NCI-H2196 (cell line): Measurements from ENCODE around the gene GSTP1.
"Not testable (repeated sequence)": the region's sequence is repeated elsewhere in the genome, so short reads cannot be mapped to it uniquely, and the experiment has no call there.

ENCODE experiments used
- DNase-seq: peaks from one replicate; lab custom pipeline; 2025; ENCODE audit not compliant: unreplicated experiment; lab: John Stamatoyannopoulos, UW

The GSTP1 gene

DNA sequence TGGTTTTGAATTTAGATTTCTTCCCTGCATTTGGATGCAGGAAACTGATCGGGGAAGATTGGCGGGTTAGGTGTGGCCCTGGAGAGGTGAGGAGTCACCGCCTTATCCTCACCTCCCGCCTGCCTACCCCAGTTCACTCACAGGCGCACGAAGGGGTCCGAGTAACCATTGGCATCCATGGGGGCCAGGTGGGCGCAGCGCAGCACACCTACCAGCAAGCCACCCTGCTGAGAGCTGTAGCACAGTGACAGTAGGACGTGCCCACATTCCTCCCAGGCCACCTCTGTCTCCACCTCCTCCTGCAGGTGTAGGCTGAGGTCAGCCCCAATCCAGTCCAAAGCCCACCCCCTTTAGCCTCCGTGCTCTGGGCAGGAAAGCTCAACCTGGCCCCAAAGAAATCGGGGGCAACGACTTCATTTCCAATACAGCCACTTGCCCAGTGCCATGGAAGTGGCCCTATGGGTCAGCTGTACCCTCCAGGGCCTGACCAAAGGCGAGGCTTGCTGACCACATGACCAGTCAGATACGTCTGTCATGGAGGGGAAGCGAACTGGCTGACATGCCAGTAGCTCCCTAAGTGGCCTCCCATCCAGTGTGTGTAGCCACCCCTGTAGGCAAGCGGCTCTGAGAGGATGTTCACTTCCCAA lies 29.8 kb downstream of the GSTP1 start:
- no peak for DNase-seq

DNA sequence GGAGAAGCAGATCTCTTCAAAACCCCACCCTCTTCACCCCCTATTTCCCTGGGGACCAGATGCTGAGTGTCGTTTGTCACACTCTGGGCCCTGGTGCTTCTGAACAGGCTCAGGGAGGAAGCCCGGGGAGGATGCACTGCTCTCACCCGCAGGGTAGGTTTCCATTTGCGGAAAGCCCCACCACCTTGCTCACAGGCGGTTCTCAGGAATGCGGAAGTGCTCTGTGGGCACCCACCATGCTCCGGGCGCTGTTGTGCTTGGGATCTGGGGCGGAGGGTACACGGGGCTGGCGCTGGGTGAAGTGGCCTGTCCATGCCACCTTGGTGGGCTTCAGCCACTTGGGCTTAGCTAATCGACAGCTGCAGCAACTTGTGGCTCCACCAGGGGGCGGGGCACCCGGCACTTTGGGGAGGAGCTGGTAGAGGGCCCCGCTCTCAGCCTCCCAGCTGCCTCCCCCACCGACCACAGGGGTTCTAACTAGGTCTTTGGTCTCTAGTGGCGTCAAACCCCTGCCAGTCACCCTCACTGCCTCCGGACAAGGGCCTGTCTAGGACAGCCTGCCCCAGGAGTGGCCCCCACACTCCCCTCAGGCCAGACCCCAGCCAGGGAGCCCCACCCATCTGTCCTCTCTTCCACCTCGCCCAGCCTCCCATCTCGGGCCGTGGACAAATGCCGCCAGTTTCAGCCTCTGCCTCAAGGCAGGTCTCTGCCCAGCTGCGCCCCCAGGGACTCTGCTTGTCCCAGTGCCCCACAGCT lies 30.5 kb downstream of the GSTP1 start:
- DNase-seq: peak; percentile 23

DNA sequence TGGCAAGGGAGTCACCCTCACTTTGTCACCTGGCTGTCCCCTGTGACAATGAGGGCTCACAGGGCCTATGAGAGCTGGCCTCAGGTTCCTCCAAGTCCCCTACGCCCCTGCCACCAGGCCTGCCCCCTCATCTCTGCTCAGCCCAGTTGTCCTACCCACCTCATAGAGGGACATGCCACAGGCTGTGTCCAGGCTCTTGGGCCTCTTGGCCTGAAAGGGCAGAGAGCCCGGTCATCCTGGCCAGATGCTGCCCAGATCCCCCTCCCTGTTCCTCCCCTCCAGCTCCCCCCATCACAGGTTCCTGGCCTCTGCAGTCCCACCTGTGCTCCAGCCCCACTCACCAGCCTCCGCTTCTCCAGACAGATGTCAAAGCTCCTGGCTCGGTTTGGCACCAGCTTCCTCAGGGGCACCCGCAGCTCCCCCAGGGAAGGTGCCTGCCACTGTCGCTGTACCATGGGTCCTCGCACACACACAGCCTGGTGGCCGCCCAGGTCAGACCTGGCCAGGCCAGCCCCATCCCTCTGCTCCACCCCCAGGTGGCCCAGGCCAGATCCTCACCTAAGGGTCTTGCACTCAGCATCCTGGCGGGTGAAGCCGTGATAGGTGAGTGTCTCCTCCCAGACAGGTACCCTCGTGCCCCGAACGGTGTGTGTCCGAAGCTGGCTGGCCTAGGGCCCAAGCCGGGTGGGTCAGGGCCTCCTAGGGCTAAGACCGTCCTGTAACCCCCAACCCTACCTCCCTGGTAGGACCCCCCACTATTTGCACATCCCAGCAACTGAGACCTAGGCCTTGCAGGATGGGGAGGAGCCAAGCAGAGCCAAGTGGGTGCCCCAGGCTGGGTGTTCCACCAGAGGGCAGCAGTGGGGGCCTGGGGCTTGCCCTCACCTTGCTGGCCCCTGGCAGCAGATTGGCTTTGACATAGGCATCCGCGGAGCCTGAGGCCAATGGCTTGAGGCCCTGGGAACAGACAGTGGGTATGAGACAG lies 31.4 kb downstream of the GSTP1 start:
- peak; percentile 52 for DNase-seq

GRCh38 chr11:67615728-67616430 lies 32.3 kb downstream of the GSTP1 start:
- DNase-seq: no peak

DNA sequence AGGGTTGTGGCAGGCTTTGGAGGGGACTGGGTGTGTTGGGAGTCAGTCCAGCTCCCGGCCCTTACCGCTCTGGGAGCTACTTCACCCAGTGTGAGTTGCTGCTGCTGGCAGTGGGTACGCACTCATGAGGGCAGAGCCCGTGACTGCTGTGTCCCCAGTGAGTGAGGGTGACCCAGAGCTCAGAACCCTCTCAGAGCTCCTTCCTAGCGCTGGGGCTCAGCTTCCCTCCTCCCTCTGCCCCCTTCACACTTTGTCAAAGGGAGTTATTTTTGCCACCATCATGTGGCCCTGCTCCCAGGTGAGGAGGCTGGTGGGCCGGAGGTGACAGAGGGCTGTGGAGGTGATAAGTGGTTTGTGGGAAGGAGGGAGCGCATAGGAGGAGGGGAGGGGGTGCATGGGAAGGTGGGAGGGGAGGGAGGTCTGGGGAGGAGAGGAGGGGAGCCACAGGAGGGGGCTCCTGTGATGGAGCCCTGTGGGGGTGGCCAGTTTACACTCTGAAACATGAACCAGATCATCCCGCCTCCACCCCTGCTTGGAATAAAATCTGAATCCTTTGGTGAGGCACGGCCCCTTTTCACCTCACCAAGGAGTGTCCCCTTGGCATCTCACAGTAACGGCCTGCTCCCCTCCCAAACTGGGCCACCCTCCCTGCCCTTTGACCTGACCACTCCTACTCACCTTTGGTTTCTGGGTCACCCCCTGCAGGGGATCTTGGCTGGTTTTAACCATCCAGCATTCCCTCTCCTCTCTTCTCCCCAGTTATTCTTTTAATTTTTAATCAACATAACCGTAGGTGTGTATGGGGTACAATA lies 33.0 kb downstream of the GSTP1 start:
- DNase-seq: no peak

DNA sequence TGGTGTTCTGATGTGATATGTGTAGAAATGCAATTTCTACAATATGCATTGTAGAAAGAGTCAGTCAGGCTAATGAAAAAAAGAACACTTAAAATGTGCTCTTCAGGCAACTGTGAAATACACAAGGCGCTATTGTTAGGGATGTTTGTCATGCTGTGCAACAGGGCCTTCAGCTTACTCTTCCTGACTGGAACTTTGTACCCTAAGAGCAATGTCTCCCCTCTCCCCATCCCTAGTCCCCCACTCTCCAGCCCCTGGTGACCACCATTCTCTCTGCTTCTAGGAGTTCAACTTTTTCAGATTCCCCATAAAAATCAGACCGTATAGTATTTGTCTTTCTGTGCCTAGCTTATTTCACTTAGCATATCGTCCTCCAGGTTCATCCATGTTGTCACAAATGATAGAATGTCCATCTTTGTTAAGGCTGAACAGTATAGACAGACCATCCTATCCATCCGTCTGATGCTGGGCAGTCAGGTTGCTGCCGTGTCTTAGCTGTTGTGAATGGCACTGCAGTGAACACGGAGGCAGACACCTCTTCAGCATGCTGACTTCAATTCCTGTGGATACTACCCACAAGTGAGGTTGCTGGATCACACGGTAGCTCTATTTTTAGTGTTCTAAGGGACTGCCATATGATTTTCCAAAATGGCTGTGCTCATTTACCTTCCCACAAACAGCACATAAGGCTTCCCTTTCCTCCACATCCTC lies 33.8 kb downstream of the GSTP1 start:
- no peak for DNase-seq

- not testable (repeated sequence) for DNase-seq
Observed at GRCh38 chr11:67618901-67619659, 35.5 kb downstream of the GSTP1 start.

- not testable (repeated sequence) for DNase-seq
Observed at GRCh38 chr11:67619683-67620618, 36.3 kb downstream of the GSTP1 start.

- not testable (repeated sequence) for DNase-seq
Observed at GRCh38 chr11:67620621-67621020, 37.0 kb downstream of the GSTP1 start.

GRCh38 chr11:67621928-67622327 lies 38.3 kb downstream of the GSTP1 start:
- DNase-seq: not testable (repeated sequence)

DNA sequence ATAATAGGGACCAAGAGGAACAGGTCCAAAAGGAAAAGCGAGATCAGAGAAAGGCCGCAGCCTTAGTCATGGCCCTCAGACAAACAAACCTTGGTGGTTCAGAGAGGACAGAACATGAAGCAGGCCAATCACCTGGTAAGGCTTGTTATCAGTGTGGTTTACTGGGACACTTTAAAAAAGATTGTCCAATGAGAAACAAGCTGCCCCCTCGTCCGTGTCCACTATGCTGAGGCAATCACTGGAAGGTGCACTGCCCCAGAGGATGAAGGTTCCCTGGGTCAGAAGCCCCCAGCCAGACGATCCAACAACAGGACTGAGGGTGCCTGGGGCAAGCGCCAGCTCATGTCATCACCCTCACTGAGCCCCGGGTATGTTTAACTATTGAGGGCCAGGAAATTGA lies 39.3 kb downstream of the GSTP1 start:
- DNase-seq: not testable (repeated sequence)

DNA sequence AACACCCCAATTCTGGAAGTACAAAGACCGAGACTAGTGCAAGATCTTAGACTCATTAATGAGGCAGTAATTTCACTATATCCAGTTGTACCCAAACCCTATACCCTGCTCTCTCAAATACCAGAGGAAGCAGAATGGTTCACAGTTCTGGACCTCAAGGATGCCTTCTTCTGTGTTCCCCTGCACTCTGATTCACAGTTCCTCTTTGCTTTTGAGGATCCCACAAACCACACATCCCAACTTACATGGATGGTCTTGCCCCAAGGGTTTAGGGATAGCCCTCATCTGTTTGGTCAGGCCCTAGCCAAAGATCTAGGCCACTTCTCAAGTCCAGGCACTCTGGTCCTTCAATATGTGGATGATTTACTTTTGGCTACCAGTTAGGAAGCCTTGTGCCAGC lies 40.2 kb downstream of the GSTP1 start:
- DNase-seq: not testable (repeated sequence)

DNA sequence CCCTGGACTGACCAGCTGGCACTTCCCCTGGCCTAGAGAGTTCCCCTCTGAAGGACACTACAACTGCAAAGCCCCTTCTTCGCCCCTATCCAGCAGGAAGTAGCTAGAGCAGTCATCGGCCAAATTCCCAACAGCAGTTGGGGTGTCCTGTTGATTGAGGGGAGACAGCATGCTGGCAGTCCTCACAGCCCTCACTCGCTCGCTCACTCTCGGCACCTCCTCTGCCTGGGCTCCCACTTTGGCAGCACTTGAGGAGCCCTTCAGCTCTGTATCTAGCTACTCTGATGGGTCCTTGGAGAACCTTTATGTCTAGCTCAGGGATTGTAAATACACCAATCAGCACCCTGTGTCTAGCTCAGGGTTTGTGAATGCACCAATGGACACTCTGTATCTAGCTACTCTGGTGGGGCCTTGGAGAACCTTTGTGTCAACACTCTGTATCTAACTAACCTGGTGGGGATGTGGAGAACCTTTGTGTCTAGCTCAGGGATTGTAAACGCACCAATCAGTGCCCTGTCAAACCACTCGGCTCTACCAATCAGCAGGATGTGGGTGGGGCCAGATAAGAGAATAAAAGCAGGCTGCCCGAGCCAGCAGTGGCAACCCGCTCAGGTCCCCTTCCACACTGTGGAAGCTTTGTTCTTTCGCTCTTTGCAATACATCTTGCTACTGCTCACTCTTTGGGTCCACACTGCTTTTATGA lies 42.7 kb downstream of the GSTP1 start:
- DNase-seq: not testable (repeated sequence)

- no peak for DNase-seq
Observed at GRCh38 chr11:67626970-67627369, 43.4 kb downstream of the GSTP1 start.

DNA sequence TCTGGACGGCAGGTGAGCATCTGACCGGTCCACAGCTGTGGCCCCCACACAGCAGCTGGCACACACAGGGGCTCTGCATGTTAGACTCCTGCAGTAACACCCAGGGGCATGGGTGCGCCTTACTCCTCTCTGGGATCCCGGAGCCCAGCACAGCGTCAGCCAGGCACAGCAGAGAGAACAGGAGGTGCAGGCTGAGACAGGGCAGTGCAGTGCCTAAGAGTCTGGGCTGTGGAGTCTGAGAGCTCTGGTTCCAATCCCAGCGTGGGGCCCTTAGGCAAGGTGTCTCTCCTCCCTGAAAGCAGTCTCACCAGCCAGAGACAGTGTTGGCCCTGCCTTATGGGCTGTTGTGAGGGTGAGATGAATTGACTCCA lies 43.8 kb downstream of the GSTP1 start:
- DNase-seq: no peak

DNA sequence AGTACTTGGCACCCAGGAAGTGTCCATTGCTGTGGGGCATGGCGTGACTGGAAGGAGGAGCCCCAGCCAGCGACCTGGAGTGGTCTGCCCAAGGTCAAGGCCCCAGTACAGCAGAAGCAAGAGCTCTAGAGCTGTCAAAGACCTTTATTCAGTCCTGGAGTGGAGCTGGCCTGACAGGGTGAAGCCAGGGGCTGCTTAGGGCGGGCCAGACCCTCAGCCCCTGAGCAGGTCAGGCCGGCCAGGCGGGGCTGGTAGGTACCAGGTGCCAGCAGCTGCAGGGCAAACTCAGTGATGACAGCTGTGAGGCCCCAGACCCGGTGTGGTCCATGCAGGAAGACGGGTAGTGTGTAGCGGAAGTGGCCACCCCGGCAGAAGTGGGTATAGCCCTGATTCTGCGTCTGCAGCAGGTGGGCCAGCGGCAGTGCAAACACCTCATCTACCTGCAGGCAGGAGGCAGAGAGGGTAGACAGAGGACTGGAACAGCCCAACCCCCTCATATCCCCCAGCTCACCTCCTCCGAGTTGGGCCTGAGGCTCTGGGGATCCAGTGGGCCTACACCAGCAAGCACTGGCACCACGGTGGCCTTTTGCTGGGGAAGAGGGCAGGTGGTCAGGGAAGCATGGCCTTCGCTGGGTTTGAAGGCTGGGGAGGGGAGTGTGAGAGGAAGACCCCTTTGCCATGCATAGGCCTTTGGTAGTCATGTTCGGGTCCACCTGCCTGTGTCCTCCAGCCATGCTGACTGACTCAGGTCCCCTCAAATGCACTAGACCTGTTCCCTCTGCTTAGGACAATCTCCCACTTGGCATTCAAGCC lies 44.4 kb downstream of the GSTP1 start:
- no peak for DNase-seq
